ENCODE data around the gene SAMHD1. TPM values are rescaled to one million over a fixed set of nuclear protein-coding genes. Genes with fewer than 3 reads are reported as not detected.
A peak's percentile ranks its signal among the peaks of the same experiment; 100 is the strongest.

Gene SAMHD1
- total and polyA plus RNA-seq, 2 of the 13 experiments (the other 11 are each of a cell fraction or from before 2014, with no cell fraction given): 16.9 to 43.5 TPM

- TF ChIP-seq ARID4A (CRISPR knock-in tag; IDR thresholded peaks at IDR 0.05; ENCODE audit: borderline replicate concordance) (peak; percentile 96), RERE (CRISPR knock-in tag; IDR thresholded peaks at IDR 0.05; ENCODE audit: low read depth) (no peak), POLR2AphosphoS2 (IDR thresholded peaks at IDR 0.05; ENCODE audit: low read depth, low read length) (no peak), PATZ1 (CRISPR knock-in tag; IDR thresholded peaks at IDR 0.05) (peak; percentile 78), IKZF1 (IDR thresholded peaks at IDR 0.05) (no peak), FIP1L1 (IDR thresholded peaks at IDR 0.05; ENCODE audit: borderline replicate concordance, insufficient read depth, low read depth, low read length) (peak; percentile 99), MTERF4 (CRISPR knock-in tag; IDR thresholded peaks at IDR 0.05) (peak; percentile 60; the same call in 1 of the 2 replicates), RNF2 (conservative IDR thresholded peaks at IDR 0.05; ENCODE audit: low read depth) (0 out of 2 replicates have a peak, but pooled peaks have one; percentile 50), ZNF780A (CRISPR knock-in tag; IDR thresholded peaks at IDR 0.05) (0 out of 2 replicates have a peak, but pooled peaks have one; percentile 62), ZNF782 (CRISPR knock-in tag; IDR thresholded peaks at IDR 0.05; ENCODE audit: borderline replicate concordance) (peak; percentile 65; the same call in 1 of the 2 replicates), ZNF18 (CRISPR knock-in tag; IDR thresholded peaks at IDR 0.05; ENCODE audit: insufficient replicate concordance) (no peak), RXRA (CRISPR knock-in tag; IDR thresholded peaks at IDR 0.05) (peak; percentile 56; the same call in 1 of the 2 replicates), RFXANK (CRISPR knock-in tag; IDR thresholded peaks at IDR 0.05) (0 out of 2 replicates have a peak, but pooled peaks have one; percentile 27)
Observed at GRCh38 chr20:36951198-36951978, at the start of gene SAMHD1 (continued).
